ENCODE results near the gene PAOX.

The PAOX gene

GRCh38 chr10:133350283-133350949, 28.6 kb upstream of the PAOX start:
- DNase-seq, result no peak

- DNase-seq, result no peak
Measured at GRCh38 chr10:133350950-133351329, 28.1 kb upstream of the PAOX start.

- DNase-seq, result no peak
Measured at GRCh38 chr10:133351408-133352318, 27.4 kb upstream of the PAOX start.

- DNase-seq, result no peak
Measured at GRCh38 chr10:133353202-133353959, 25.7 kb upstream of the PAOX start.

GRCh38 chr10:133353988-133354605, 25.0 kb upstream of the PAOX start:
- no peak for DNase-seq

GRCh38 chr10:133354672-133355240, 24.3 kb upstream of the PAOX start:
- no peak for DNase-seq

- DNase-seq, result no peak
Measured at GRCh38 chr10:133355266-133355665, 23.8 kb upstream of the PAOX start.

- no peak for DNase-seq
Measured at GRCh38 chr10:133355991-133356390, 23.1 kb upstream of the PAOX start.

- DNase-seq, result no peak
Measured at GRCh38 chr10:133356549-133357284, 22.3 kb upstream of the PAOX start.

GRCh38 chr10:133357285-133358161, 21.5 kb upstream of the PAOX start, which contains the start of gene FUOM:
TSS of gene FUOM (minus strand) at chr10:133358019. CDS start at chr10:133358007, 12 bp downstream.
- DNase-seq, result peak; percentile 64

GRCh38 chr10:133358162-133358924, 20.7 kb upstream of the PAOX start:
- no peak for DNase-seq

- no peak for DNase-seq
Measured at GRCh38 chr10:133358925-133359310, 20.1 kb upstream of the PAOX start.

- peak; percentile 43 for DNase-seq
Measured at GRCh38 chr10:133359554-133359971, 19.5 kb upstream of the PAOX start.

- no peak for DNase-seq
Measured at GRCh38 chr10:133359972-133360610, 19.0 kb upstream of the PAOX start.

GRCh38 chr10:133361227-133361626, 17.8 kb upstream of the PAOX start:
- DNase-seq, result no peak

- no peak for DNase-seq
Measured at GRCh38 chr10:133361773-133362441, 17.2 kb upstream of the PAOX start.

- DNase-seq, result no peak
Measured at GRCh38 chr10:133362846-133363245, 16.2 kb upstream of the PAOX start.

GRCh38 chr10:133364645-133365431, 14.2 kb upstream of the PAOX start:
- DNase-seq, result peak; percentile 87

Data from NCI-H1436 (cell line).